Psoas muscle (tissue), 8 donors: ENCODE data around the gene NLRP6. TPM values are rescaled to one million over a fixed set of nuclear protein-coding genes. Genes with fewer than 3 reads are reported as not detected.

Experiments used
- ATAC-seq, 4 donors: fragments of 200-7000 bp; cut with Tn5 transposase; one replicate each; pipeline ENCODE4 v1.9.1; 2020; ENCODE audit warnings: moderate library complexity in 3 of 4, mild to moderate bottlenecking in 2 of 4
- DNase-seq, 2 donors: peaks; one replicate each; pipeline ENCODE4 v3.0.0-alpha.2; 2020
- H3K27ac ChIP-seq: fragments of 200-600 bp; one replicate; pipeline ENCODE4 v1.8.0; 2022
- H3K27me3 ChIP-seq, 3 donors: fragments of 200-600 bp in 1 of 3; one replicate each; pipeline versions ENCODE4 v1.6.1 to v1.8.0; 2013 to 2022; ENCODE audit warnings: low read length in 2 of 3, mild to moderate bottlenecking in 2 of 3, moderate library complexity in 1 of 3; ENCODE audit not compliant: insufficient read depth in 3 of 3
- H3K36me3 ChIP-seq, 2 donors: fragments of 200-600 bp in 1 of 2; one replicate each; pipeline versions ENCODE4 v1.6.1 to v1.8.0; 2013 to 2022; ENCODE audit warnings: low read depth in 1 of 2, mild to moderate bottlenecking in 1 of 2, moderate library complexity in 1 of 2; ENCODE audit not compliant: insufficient read depth in 1 of 2
- H3K4me1 ChIP-seq: fragments of 200-600 bp; one replicate; pipeline ENCODE4 v1.8.0; 2022
- H3K4me3 ChIP-seq: fragments of 200-600 bp; one replicate; pipeline ENCODE4 v1.8.0; 2022; ENCODE audit warnings: mild to moderate bottlenecking
- H3K9me3 ChIP-seq: fragments of 200-600 bp; one replicate; pipeline ENCODE4 v1.8.0; 2022
- WGBS, 3 donors: extraction: QIAGEN DNeasy Blood & Tissue Kit; methylation state at CpG; one replicate each; pipeline versions ENCODE4 v1.1.6 to v1.1.7; 2013; 5-methylcytosine and 5-hydroxymethylcytosine counted together
- intact Hi-C, 2 donors: fragments of 100-400 bp; cut with DNase I; formaldehyde crosslinking; loops; one replicate each; pipeline versions ENCODE4 v1.11.0 to v1.14.2; 2022
- polyA plus RNA-seq, 3 donors: library from polyadenylated mRNA; stranded (reverse); fragments of 200-250 nt; gene quantifications; one replicate each; pipeline ENCODE4 v1.2.3, GENCODE V29; 2013
- total RNA-seq, 4 donors: library from RNA; stranded (reverse); fragmentation: NEBNext Ultra II Directional in 2 of 4; extraction: Animal tissue kit (Norgen Biotek cat#: 25700) in 2 of 4; gene quantifications; one replicate each; pipeline versions ENCODE4 v1.2.1 to v1.2.4, GENCODE V29; 2021 to 2023
- TF ChIP-seq, protein P1 (sequence below): fragments of 200-600 bp; IDR thresholded peaks from one replicate; pipeline ENCODE4 v1.8.0; 2022; ENCODE audit warnings: antibody characterized with exemption
- donor health status: healthy with polysubstance abuse.
- donor health status: DM: no; HTN: no; CAD: no; lungs with moderate emphysema.
- donor health status: Bipolar disorder and iron deficiency.
- donor health status: healthy.
- donor health status: DM: yes; HTN: yes; CAD: no.
- donor health status: DM: no; HTN: no; CAD: no.
- donor health status: DM: no; HTN: no; CAD: no.
- donor health status: DM: yes; HTN: yes; CAD: no.

NLRP6 gene
- total and polyA plus RNA-seq, 7 donors = 0.03 to 0.17 (median 0.07) TPM; not detected in 3

DNA sequence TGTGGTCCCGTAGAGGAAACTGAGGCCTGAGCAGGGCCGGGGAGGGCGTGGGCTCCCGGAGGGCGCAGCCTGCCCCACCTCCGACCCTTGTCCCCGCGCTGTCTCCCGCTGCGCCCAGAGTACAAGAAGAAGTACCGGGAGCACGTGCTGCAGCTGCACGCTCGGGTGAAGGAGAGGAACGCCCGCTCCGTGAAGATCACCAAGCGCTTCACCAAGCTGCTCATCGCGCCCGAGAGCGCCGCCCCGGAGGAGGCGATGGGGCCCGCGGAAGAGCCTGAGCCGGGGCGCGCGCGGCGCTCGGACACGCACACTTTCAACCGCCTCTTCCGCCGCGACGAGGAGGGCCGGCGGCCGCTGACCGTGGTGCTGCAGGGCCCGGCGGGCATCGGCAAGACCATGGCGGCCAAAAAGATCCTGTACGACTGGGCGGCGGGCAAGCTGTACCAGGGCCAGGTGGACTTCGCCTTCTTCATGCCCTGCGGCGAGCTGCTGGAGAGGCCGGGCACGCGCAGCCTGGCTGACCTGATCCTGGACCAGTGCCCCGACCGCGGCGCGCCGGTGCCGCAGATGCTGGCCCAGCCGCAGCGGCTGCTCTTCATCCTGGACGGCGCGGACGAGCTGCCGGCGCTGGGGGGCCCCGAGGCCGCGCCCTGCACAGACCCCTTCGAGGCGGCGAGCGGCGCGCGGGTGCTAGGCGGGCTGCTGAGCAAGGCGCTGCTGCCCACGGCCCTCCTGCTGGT lies 1.9 kb downstream of the NLRP6 start:
- WGBS, 3 donors = 1 to 3% (median 2%) methylated on average over 48 to 85 of the region's 85 CpGs
- Histone ChIP-seq H3K27me3 (peaks cover 0 to 59% (median 42%) of the 10 kb centered on the region in 3 donors), H3K36me3 (no peaks in the 10 kb centered on the region), H3K4me1 (no peaks in the 10 kb centered on the region), H3K9me3 (no peaks in the 10 kb centered on the region), H3K4me3 (peak overlapping the region; percentile 28), H3K27ac (no peak overlapping the region)
- peak; percentile 20 to 32 (median 30) for ATAC-seq
- intact Hi-C loops = no loop called here
- DNase-seq = peak in 1 of 2 donors; percentile 55
- TF ChIP-seq, protein P1, sequence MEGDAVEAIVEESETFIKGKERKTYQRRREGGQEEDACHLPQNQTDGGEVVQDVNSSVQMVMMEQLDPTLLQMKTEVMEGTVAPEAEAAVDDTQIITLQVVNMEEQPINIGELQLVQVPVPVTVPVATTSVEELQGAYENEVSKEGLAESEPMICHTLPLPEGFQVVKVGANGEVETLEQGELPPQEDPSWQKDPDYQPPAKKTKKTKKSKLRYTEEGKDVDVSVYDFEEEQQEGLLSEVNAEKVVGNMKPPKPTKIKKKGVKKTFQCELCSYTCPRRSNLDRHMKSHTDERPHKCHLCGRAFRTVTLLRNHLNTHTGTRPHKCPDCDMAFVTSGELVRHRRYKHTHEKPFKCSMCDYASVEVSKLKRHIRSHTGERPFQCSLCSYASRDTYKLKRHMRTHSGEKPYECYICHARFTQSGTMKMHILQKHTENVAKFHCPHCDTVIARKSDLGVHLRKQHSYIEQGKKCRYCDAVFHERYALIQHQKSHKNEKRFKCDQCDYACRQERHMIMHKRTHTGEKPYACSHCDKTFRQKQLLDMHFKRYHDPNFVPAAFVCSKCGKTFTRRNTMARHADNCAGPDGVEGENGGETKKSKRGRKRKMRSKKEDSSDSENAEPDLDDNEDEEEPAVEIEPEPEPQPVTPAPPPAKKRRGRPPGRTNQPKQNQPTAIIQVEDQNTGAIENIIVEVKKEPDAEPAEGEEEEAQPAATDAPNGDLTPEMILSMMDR = no peak

DNA sequence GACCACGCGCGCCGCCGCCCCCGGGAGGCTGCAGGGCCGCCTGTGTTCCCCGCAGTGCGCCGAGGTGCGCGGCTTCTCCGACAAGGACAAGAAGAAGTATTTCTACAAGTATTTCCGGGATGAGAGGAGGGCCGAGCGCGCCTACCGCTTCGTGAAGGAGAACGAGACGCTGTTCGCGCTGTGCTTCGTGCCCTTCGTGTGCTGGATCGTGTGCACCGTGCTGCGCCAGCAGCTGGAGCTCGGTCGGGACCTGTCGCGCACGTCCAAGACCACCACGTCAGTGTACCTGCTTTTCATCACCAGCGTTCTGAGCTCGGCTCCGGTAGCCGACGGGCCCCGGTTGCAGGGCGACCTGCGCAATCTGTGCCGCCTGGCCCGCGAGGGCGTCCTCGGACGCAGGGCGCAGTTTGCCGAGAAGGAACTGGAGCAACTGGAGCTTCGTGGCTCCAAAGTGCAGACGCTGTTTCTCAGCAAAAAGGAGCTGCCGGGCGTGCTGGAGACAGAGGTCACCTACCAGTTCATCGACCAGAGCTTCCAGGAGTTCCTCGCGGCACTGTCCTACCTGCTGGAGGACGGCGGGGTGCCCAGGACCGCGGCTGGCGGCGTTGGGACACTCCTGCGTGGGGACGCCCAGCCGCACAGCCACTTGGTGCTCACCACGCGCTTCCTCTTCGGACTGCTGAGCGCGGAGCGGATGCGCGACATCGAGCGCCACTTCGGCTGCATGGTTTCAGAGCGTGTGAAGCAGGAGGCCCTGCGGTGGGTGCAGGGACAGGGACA lies 2.7 kb downstream of the NLRP6 start:
- no peaks in the 10 kb centered on the region for H3K9me3 ChIP-seq
- H3K36me3 ChIP-seq = no peaks in the 10 kb centered on the region
- WGBS, 3 donors = 7 to 8% (median 7%) methylated on average over 75 to 79 of the region's 79 CpGs
- ATAC-seq (no peak), DNase-seq (peak in 1 of 2 donors; percentile 55)
- H3K4me3 ChIP-seq = peak overlapping the region; percentile 28
- TF ChIP-seq, protein P1 = no peak
- H3K27me3 ChIP-seq = peaks cover 0 to 60% (median 48%) of the 10 kb centered on the region in 3 donors
- no peaks in the 10 kb centered on the region for H3K4me1 ChIP-seq
- H3K27ac ChIP-seq = no peak overlapping the region
- intact Hi-C loops = no loop called here

DNA sequence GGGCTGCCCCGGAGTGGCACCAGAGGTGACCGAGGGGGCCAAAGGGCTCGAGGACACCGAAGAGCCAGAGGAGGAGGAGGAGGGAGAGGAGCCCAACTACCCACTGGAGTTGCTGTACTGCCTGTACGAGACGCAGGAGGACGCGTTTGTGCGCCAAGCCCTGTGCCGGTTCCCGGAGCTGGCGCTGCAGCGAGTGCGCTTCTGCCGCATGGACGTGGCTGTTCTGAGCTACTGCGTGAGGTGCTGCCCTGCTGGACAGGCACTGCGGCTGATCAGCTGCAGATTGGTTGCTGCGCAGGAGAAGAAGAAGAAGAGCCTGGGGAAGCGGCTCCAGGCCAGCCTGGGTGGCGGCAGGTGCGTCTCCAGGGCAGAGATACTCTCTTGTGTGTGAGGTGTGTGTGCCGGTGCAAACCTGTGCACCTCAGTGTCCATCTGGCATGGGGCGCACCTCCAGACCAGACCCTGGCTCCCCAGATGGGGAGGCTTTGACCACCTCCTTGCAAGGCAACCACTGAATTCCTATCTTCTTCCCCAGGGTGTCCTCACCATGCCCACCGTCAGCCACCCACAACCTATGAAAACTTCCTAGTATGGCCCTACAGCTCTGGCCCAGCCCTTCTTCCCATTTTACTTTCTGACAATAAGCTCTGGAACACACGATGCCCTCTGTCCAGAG lies 3.4 kb downstream of the NLRP6 start:
- H3K27ac ChIP-seq = no peak overlapping the region
- TF ChIP-seq, protein P1 = no peak
- no peaks in the 10 kb centered on the region for H3K4me1 ChIP-seq
- WGBS, 3 donors = 25 to 32% (median 30%) methylated on average over 24 to 26 of the region's 26 CpGs
- peak in 1 of 2 donors; percentile 50 for DNase-seq
- H3K9me3 ChIP-seq = no peaks in the 10 kb centered on the region
- ATAC-seq = no peak
- no peaks in the 10 kb centered on the region for H3K36me3 ChIP-seq
- H3K4me3 ChIP-seq = no peak overlapping the region
- intact Hi-C loops = no loop called here
- peaks cover 0 to 67% (median 49%) of the 10 kb centered on the region in 3 donors for H3K27me3 ChIP-seq

DNA sequence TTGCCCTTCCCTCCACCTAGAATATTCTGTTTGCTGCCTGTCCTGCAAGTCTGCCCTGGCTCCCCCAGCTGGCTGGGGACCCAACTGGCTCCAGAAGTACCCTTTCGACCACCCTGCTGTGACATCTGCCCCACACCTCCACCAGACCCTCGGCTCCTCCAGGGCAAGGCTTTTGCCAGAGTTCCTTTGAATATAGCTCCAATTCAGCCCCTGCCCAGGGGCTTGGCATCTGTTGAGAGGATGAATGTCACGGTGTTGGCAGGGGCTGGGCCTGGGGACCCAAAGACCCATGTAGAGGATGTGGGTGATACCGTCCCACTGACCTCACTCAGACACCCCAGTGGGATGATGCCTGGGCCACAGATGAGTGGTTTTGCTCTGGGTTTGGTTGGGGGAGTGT lies 4.0 kb downstream of the NLRP6 start:
- DNase-seq = peak in 1 of 2 donors; percentile 37
- Histone ChIP-seq H3K9me3 (no peaks in the 10 kb centered on the region), H3K27me3 (peaks cover 0 to 72% (median 49%) of the 10 kb centered on the region in 3 donors), H3K36me3 (no peaks in the 10 kb centered on the region), H3K4me3 (no peak overlapping the region), H3K4me1 (no peaks in the 10 kb centered on the region), H3K27ac (no peak overlapping the region)
- ATAC-seq = no peak
- TF ChIP-seq, protein P1 = no peak
- intact Hi-C loops = no loop called here
- WGBS, 3 donors = 45 to 55% (median 53%) methylated on average over 4 of the region's 4 CpGs
